ES-I3 (cell line): Measurements from ENCODE around the gene IL1RAPL1.

Experiments
- H3K36me3 ChIP-seq: 2 replicates; pipeline ENCODE4 v1.6.1; 2013; ENCODE audit warnings: mild to moderate bottlenecking, low read length, control low read depth, moderate library complexity; ENCODE audit not compliant: insufficient read depth
- H3K4me1 ChIP-seq: 2 replicates; pipeline ENCODE4 v1.6.1; 2013; ENCODE audit warnings: mild to moderate bottlenecking, control low read depth, low read length; ENCODE audit not compliant: insufficient read depth
- H3K9ac ChIP-seq: 2 replicates; pipeline ENCODE4 v1.6.1; 2013; ENCODE audit warnings: low read depth, mild to moderate bottlenecking, low read length, moderate library complexity
- H3K9me3 ChIP-seq: 2 replicates; pipeline ENCODE4 v1.6.1; 2013; ENCODE audit warnings: mild to moderate bottlenecking, low read length, moderate library complexity; ENCODE audit not compliant: control insufficient read depth, insufficient read depth

Gene IL1RAPL1

DNA sequence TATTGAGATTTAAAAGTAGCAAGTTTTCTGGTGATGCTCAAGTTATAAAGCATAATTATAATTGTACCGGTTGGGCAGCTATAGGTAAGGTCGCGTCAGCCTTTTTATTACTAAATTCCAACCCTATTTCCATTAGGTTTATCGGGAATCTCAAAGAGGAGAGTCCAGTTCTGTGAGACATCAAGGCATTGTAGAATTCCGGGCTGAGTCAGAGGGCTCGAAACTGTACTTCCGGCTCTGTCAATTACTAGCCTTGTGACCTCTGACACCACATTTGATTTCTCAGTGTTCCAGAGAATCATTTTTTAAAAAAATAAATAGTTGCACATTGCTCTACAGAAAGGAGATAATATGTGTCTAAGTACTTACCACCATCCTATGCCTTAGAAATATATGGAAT lies 4.3 kb downstream of the IL1RAPL1 start:
- Histone ChIP-seq H3K9me3 (no peaks in the 10 kb centered on the region; the same call in 1 of the 2 replicates), H3K4me1 (peaks cover 3% of the 10 kb centered on the region; the same call in 1 of the 2 replicates), H3K9ac (no peak overlapping the region), H3K36me3 (no peaks in the 10 kb centered on the region)

DNA sequence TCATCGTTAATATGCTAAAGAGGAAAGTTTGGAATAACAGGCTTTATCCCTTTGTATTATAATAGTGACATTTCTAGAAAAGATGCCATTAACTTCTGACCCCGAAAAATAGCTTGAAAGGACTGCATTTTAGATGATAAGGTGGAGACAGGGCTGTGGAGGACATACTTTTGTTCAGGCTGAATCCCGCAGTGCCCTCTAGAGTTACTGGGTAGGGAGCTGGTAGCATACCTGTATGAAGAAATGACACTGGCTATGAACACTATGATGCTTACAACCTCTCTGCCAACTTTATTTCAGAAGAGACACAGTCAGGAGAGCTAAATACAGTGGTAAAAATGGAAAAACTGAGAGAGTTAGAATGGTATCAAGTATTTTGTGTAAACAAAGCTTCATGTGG lies 8.1 kb downstream of the IL1RAPL1 start:
- no peak overlapping the region for H3K9ac ChIP-seq
- no peaks in the 10 kb centered on the region for H3K9me3 ChIP-seq
- H3K4me1 ChIP-seq, result peaks cover 3% of the 10 kb centered on the region; the same call in 1 of the 2 replicates
- H3K36me3 ChIP-seq, result no peaks in the 10 kb centered on the region

DNA sequence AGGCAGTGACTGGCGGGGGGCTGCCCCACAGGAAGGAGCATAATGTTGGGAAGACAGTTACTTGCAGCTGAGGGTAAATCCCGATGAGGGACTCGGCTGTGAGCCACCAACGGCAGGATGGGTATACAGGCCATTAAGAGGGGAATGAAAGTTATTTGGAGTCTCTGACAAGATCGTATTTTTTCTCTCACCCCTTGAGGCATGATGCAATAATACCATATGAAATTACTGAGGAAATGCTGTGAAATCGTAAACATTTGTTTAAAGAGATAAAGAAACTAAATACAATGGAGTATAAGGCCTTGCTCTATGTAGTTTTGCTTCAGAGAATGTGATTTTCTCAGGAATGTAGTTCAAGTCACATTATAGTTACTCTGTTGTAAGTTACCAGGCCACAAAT lies 12.7 kb downstream of the IL1RAPL1 start:
- H3K36me3 ChIP-seq, result no peaks in the 10 kb centered on the region
- H3K9me3 ChIP-seq, result no peaks in the 10 kb centered on the region
- H3K4me1 ChIP-seq, result peaks cover 3% of the 10 kb centered on the region; the same call in 1 of the 2 replicates
- H3K9ac ChIP-seq, result no peak overlapping the region

DNA sequence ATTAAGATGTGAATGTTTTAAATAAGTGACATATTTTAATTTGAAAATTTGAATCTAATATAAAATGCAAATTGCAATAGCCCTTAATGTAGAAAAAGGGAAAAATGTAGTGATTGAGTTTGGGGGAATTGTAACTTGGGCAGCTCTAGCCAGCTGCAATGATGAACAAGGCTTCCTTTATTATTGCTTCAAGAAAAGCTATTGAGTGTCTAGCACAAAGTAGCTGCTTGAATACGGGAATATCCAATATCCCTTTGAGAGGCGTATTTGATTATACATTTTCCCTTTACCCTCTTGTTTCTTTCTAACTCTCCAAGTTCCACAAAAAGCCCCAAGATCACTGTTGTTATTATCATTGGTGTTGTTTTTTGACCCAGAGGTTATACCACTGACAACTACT lies 21.8 kb downstream of the IL1RAPL1 start:
- H3K4me1 ChIP-seq, result no peaks in the 10 kb centered on the region
- no peaks in the 10 kb centered on the region for H3K36me3 ChIP-seq
- H3K9ac ChIP-seq, result no peak overlapping the region
- H3K9me3 ChIP-seq, result no peaks in the 10 kb centered on the region

DNA sequence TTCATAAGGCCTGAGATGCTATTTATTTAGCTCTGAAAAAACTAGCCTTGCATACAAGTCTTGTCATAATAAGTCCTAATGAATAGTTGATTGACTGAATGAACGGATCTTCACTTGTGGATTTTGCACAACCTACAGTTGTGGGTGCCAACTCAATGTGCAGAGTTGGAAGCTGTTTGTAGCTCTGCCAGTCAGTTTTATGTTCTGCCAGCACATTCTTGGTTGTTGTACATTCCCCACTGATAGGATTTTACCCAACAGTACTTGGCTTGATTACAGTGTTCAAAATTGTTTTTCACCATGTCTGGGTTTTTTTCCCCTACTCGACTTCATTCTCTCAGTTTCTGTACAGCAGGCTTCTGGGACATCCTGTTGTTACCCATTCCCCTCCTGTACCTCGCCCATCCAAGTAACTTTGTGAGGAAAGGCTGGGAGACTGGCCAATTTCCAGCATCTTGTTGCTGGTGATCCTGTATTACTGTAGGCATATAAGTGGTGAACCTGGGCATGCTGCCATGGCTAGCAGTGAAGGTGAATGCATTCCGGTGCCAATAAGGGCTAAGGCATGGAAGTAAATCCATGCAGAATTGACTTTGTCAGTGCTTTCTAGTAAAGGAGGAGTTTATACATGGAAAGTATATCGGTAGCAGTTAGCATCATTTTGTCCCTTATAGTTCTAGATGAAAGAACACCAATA lies 22.8 kb downstream of the IL1RAPL1 start:
- no peak overlapping the region for H3K9ac ChIP-seq
- H3K4me1 ChIP-seq, result no peaks in the 10 kb centered on the region
- H3K36me3 ChIP-seq, result no peaks in the 10 kb centered on the region
- H3K9me3 ChIP-seq, result no peaks in the 10 kb centered on the region

DNA sequence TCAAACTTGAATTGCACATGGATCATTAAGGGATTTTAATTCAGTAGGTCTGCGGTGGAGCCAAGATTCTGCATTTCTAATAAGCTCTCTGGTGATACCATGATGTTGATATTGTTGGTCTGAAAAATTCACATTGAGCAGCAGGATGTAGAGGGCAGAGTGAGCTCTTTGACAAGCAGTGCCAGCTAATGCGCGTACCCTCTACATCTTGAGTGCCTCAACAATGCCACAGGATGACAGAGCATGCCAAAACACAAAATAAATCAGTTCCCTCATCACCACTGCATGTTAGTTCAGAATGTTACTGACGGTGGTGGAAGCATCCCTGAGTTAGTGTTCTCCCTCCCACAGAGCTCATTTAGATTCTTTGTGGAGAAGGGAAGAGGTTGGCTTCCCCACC lies 23.5 kb downstream of the IL1RAPL1 start:
- H3K9me3 ChIP-seq, result no peaks in the 10 kb centered on the region
- no peaks in the 10 kb centered on the region for H3K36me3 ChIP-seq
- no peaks in the 10 kb centered on the region for H3K4me1 ChIP-seq
- H3K9ac ChIP-seq, result no peak overlapping the region

DNA sequence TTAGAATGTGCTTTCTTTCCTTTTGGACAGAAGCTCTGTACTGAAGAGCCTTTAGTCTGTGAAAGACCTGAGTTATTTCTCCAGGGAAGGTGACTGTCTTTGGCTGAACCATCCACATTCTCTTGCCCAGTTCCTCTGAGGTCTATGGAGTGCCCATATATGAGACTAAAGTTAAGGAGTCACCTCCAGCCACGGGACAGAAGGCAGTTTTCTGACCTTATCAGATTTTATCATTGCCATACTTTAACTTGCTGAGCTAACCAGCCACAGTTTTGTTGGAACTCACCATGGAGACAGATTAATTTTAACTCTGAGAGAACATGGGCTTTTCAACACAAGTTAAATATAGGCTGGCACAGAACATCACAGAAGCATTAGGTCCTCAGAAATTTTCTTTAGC lies 26.3 kb downstream of the IL1RAPL1 start:
- no peaks in the 10 kb centered on the region for H3K4me1 ChIP-seq
- H3K9me3 ChIP-seq, result no peaks in the 10 kb centered on the region
- H3K36me3 ChIP-seq, result no peaks in the 10 kb centered on the region

DNA sequence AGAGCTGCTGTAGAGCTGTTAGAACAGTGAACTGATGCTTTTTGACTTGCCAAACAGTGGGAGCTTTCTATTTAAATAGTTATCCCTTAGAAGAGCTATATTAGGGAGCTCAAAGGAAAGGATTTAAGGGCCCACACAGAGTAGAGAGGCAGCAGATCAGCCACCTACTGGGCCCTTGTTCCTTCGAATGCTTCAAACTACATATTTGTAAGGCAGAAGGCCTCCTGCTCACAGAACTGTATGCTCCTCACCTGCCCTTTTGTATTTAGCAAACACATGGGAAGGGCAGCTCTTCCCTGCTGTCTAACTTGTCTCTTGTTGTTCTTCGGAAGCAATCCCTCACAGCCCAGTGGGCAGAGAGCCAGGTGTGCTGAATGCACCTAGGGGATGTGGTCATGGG lies 38.0 kb downstream of the IL1RAPL1 start:
- Histone ChIP-seq H3K9me3 (no peaks in the 10 kb centered on the region), H3K9ac (no peak overlapping the region), H3K36me3 (no peaks in the 10 kb centered on the region), H3K4me1 (no peaks in the 10 kb centered on the region; the same call in 1 of the 2 replicates)

More for the DNA sequence above, 26.3 kb downstream of the IL1RAPL1 start:
- no peak overlapping the region for H3K9ac ChIP-seq

DNA sequence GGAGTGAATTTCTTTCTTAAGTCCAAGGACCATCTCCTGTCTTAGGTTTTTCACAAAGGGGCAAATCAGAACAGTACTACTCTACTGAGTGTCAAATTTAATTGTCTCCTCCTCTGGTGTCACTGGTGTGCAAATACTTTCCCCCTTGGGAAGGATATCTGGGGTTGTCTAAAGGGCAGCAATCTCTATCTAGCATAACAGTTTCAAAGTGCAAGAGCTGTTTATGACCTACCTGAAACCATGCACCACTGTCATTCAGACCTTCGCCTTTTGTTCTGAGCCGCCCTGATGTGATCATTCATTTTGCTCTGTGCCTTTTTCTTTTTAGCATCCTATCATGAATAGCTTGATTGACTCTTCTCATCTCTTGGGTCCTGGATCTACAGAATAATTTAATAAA lies 39.3 kb downstream of the IL1RAPL1 start:
- Histone ChIP-seq H3K9me3 (no peaks in the 10 kb centered on the region), H3K9ac (no peak overlapping the region), H3K4me1 (no peaks in the 10 kb centered on the region; the same call in 1 of the 2 replicates), H3K36me3 (no peaks in the 10 kb centered on the region)

DNA sequence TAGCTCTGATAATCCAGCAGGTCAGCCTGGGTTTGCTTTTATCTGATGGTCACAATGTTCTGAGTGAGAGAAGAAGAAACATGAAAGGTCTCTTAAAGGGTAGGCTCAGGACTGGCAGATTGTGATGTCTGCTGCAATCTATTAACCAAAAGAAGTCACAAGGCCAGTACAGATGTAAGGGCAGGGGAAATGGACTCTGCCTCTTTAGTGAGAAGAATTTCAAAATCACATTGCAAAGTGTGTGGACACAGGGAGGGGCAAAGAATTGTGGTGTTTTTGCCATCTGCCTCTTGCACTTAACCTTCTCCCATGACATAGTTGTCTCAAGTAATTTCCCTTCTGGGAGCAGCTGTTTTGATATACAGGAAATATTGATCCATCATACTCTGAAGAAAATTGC lies 40.9 kb downstream of the IL1RAPL1 start:
- H3K4me1 ChIP-seq, result no peaks in the 10 kb centered on the region; the same call in 1 of the 2 replicates
- no peaks in the 10 kb centered on the region for H3K9me3 ChIP-seq
- no peaks in the 10 kb centered on the region for H3K36me3 ChIP-seq
- H3K9ac ChIP-seq, result no peak overlapping the region

DNA sequence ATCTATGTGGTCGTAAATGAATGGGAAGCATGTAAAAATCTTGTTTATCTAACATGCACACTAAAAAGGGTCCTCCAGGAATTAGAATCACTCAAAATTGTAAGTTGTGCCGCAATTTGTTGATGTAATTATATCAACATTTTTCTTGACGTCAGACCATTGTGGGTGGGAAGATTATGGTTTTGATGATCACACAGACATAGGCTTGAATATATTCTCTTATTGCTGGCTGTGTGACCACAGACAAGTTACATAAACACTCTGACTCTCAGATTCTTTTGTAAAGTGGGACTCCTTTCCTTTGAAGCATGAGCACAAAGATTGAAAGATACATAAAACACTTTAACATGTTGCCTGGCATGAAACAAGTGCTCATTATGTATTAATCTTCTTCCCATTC lies 51.5 kb downstream of the IL1RAPL1 start:
- Histone ChIP-seq H3K36me3 (no peaks in the 10 kb centered on the region), H3K9ac (no peak overlapping the region), H3K9me3 (no peaks in the 10 kb centered on the region), H3K4me1 (peaks cover 21% of the 10 kb centered on the region)

DNA sequence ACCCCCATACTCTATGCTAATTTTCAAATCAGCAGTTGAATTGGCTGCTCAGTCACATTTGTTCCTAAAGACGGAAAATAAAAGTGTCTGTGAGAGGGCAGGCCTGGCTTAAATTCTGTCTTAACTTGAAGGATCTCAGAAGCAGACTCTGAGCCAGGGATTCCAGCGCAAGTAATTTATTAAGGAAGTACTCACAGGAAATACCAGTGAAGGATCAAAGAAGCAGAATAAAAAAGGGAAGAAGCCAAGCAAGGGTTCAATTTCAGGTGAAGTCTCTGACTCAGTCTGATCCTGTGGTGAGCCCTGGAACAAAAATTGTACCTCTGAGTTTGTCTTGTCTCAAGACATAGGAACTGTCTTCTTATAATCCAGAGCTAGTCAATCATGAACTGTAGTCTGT lies 52.2 kb downstream of the IL1RAPL1 start:
- Histone ChIP-seq H3K4me1 (peaks cover 27% of the 10 kb centered on the region), H3K36me3 (no peaks in the 10 kb centered on the region), H3K9me3 (no peaks in the 10 kb centered on the region), H3K9ac (no peak overlapping the region)

DNA sequence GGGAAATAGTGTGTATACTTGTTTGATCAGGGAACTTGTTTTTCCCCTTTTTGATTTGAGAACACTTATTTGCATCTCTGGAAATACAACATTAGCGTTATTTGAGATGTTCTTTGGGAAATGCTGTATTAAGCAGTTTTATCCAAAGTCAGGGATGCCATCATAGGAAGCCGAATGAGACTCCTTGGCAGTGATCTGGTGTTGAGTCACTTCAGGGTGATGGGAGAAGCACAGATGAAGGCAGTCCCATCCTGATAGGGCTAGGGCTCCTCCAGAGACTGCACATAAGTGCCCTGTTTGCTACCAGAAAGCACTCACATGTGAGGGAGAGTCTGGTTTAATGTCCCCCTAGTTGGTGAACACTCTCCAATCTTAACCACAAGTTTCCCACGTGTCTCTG lies 62.3 kb downstream of the IL1RAPL1 start:
- H3K36me3 ChIP-seq, result no peaks in the 10 kb centered on the region
- H3K9ac ChIP-seq, result no peak overlapping the region
- no peaks in the 10 kb centered on the region for H3K9me3 ChIP-seq
- H3K4me1 ChIP-seq, result 0 out of 2 replicates have a peak, but pooled peaks cover 4% of the 10 kb centered on the region

DNA sequence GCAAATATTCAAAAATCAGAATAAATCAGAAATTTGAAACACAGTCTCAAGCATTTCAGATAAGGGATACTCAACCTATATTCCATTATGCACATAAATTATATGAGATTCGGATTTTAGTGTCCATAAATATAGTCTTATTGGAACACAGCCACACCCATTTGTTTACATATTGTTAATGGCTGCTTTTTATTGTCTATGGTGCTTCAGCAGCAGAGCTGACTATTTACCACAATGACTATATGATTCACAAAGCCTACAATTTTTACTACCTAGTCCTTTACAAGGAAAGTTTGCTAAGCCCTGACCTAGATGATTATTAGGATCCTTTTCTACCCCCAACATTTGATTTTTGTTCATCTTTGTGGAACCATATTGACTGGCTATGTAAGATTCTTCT lies 63.9 kb downstream of the IL1RAPL1 start:
- Histone ChIP-seq H3K4me1 (0 out of 2 replicates have a peak, but pooled peaks cover 4% of the 10 kb centered on the region), H3K36me3 (no peaks in the 10 kb centered on the region), H3K9ac (no peak overlapping the region)

DNA sequence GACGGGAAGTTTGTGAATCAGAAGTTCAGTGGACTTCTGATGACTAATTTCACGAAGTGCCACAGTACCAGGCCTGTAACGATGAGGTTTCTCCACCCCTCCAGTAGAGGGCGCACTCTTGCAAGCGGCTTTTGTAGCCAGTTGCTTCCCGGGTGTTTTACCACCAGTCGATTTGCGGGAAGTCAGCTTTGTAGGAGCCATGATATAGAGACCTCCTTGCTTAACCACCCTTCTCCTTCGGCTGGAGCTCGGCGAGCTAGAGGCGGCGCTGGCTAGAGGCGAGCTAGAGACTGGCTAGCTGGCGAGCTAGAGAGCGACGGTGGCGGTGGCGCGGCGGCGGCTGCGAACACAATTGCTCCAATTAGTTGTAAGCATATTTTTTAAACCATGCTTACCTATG lies 72.0 kb downstream of the IL1RAPL1 start:
- H3K36me3 ChIP-seq, result no peaks in the 10 kb centered on the region
- no peaks in the 10 kb centered on the region for H3K4me1 ChIP-seq
- H3K9ac ChIP-seq, result no peak overlapping the region
- no peaks in the 10 kb centered on the region for H3K9me3 ChIP-seq

More for the DNA sequence above, 63.9 kb downstream of the IL1RAPL1 start:
- no peaks in the 10 kb centered on the region for H3K9me3 ChIP-seq
